ENCODE results near the gene ZDHHC6. TPM values are rescaled to one million over a fixed set of nuclear protein-coding genes. Genes with fewer than 3 reads are reported as not detected.

Gene ZDHHC6
- total and polyA plus RNA-seq, 10 of the 15 experiments (the other 5 are each of a cell fraction or from before 2014, with no cell fraction given) = 23.8 to 59.4 (median 35.6) TPM

GRCh38 chr10:112441520-112441919 lies 5.2 kb downstream of the ZDHHC6 start:
- no peak for FAIRE-seq
- in situ Hi-C loops (cut with MboI) (no loop called here), intact Hi-C loops (cut with micrococcal nuclease; ENCODE audit: unreplicated experiment) (no loop called here)

GRCh38 chr10:112438356-112438755 lies 8.4 kb downstream of the ZDHHC6 start:
- intact Hi-C loops (cut with micrococcal nuclease; ENCODE audit: unreplicated experiment) (loop anchor here (10.0 kb wide), 1 partner anchor 274 kb away; no protein-coding TSS in a partner anchor), in situ Hi-C loops (cut with MboI) (no loop called here)
- ChIA-PET SMC1A (ENCODE audit: uncharacterized antibody, unreplicated experiment) (no interaction called here), POLR2A (no interaction called here), CTCF (interaction anchor here (1.3 kb wide), 1 partner anchor 34 kb away, joined by 5 read pairs; no protein-coding TSS in a partner anchor), RAD21 (ENCODE audit: unreplicated experiment) (no interaction called here)
- FAIRE-seq = no peak
- TF ChIP-seq HDGF (IDR thresholded peaks at IDR 0.05) = no peak
- no peak for TF ChIP-seq EED (IDR thresholded peaks at IDR 0.05; ENCODE audit: low read depth)
- no peak for TF ChIP-seq BHLHE40 (IDR thresholded peaks at IDR 0.05; ENCODE audit: borderline replicate concordance in 1 of 2, low read depth in 2 of 2, low read length in 1 of 2)
- TF ChIP-seq MLLT1 (IDR thresholded peaks at IDR 0.05) = no peak
- no peak for TF ChIP-seq ZNF592 (IDR thresholded peaks at IDR 0.05)
- Histone ChIP-seq H3K4me1 (ENCODE audit: control insufficient read depth, insufficient read depth, low read length) (no peaks in the 10 kb centered on the region), H3K9me3 (replicated peaks; ENCODE audit: control insufficient read depth, insufficient read depth, low read length) (no peaks in the 10 kb centered on the region), H3K9ac (ENCODE audit: control insufficient read depth, insufficient read depth, low read length) (no peak overlapping the region), H3K36me3 (ENCODE audit: control insufficient read depth in 2 of 2, insufficient read depth in 2 of 2, low read length in 1 of 2) (peaks cover 0 to 21% of the 10 kb centered on the region in 2 experiments), H3K79me2 (ENCODE audit: control insufficient read depth, insufficient read depth, low read length) (no peaks in the 10 kb centered on the region), H3K27ac (ENCODE audit: control insufficient read depth, insufficient read depth) (no peak overlapping the region), H3K4me2 (ENCODE audit: control insufficient read depth, insufficient read depth) (no peak overlapping the region), H2AFZ (ENCODE audit: control insufficient read depth, low read depth, low read length) (no peak overlapping the region), H4K20me1 (ENCODE audit: control insufficient read depth, insufficient read depth) (no peaks in the 10 kb centered on the region), H3K27me3 (replicated peaks in 1 of 2; ENCODE audit: control insufficient read depth in 2 of 2, insufficient read depth in 2 of 2, low read length in 1 of 2) (no peaks in the 10 kb centered on the region), H3K4me3 (no peak overlapping the region)
- WGBS (ENCODE audit: insufficient coverage, insufficient replicate concordance, low lambda C conversion rate, missing lambda C conversion rate) = 99% methylated on average over 4 of the region's 4 CpGs
- no peak for DNase-seq (ENCODE audit: low read depth, low spot score)
- no peak for ATAC-seq
- no TSS peak for BruUV-seq (replicated peaks)

More at GRCh38 chr10:112441520-112441919, 5.2 kb downstream of the ZDHHC6 start:
- H3K4me3 ChIP-seq = no peak overlapping the region
- TF ChIP-seq ETV6 (conservative IDR thresholded peaks at IDR 0.05 in 1 of 2, IDR thresholded peaks at IDR 0.05 in 1 of 2; ENCODE audit: borderline replicate concordance in 1 of 2, low read depth in 1 of 2) (no peak), IRF4 (IDR thresholded peaks at IDR 0.05; ENCODE audit: low read depth, low read length) (no peak), BHLHE40 (IDR thresholded peaks at IDR 0.05; ENCODE audit: borderline replicate concordance in 1 of 2, low read depth in 2 of 2, low read length in 1 of 2) (no peak), ATF7 (IDR thresholded peaks at IDR 0.05; ENCODE audit: low read depth) (no peak), POLR2A (IDR thresholded peaks at IDR 0.05; ENCODE audit: low read depth, low read length) (no peak)
- H3K4me2 ChIP-seq (ENCODE audit: control insufficient read depth, insufficient read depth) = no peak overlapping the region
- H3K36me3 ChIP-seq (ENCODE audit: control insufficient read depth in 2 of 2, insufficient read depth in 2 of 2, low read length in 1 of 2) = peaks cover 0 to 22% of the 10 kb centered on the region in 2 experiments
- no peak overlapping the region for H2AFZ ChIP-seq (ENCODE audit: control insufficient read depth, low read depth, low read length)
- ATAC-seq (no peak), DNase-seq (ENCODE audit: low read depth, low spot score) (no peak)
- H3K79me2 ChIP-seq (ENCODE audit: control insufficient read depth, insufficient read depth, low read length) = peaks cover 24% of the 10 kb centered on the region
- no peak overlapping the region for H3K9ac ChIP-seq (ENCODE audit: control insufficient read depth, insufficient read depth, low read length)
- 100% methylated on average over 1 of the region's 1 CpG for WGBS (ENCODE audit: insufficient coverage, insufficient replicate concordance, low lambda C conversion rate, missing lambda C conversion rate)
- POLR2A ChIA-PET = no interaction called here
- peaks cover 3% of the 10 kb centered on the region for H3K4me1 ChIP-seq (ENCODE audit: control insufficient read depth, insufficient read depth, low read length)
- SMC1A ChIA-PET (ENCODE audit: uncharacterized antibody, unreplicated experiment) = interaction anchor here (1.1 kb wide), 1 partner anchor 65 kb away, joined by 3 read pairs; no protein-coding TSS in a partner anchor
- RAD21 ChIA-PET (ENCODE audit: unreplicated experiment) = no interaction called here
- no peaks in the 10 kb centered on the region for H4K20me1 ChIP-seq (ENCODE audit: control insufficient read depth, insufficient read depth)
- CTCF ChIA-PET = interaction anchor here (1.3 to 2.9 kb wide), 5 partner anchors 10 to 35 kb away, joined by 3 to 9 read pairs (median 3); no protein-coding TSS in a partner anchor
- no peak overlapping the region for H3K27ac ChIP-seq (ENCODE audit: control insufficient read depth, insufficient read depth)
- H3K27me3 ChIP-seq (replicated peaks in 1 of 2; ENCODE audit: control insufficient read depth in 2 of 2, insufficient read depth in 2 of 2, low read length in 1 of 2) = no peaks in the 10 kb centered on the region
- BruUV-seq (replicated peaks) = no TSS peak
- H3K9me3 ChIP-seq (replicated peaks; ENCODE audit: control insufficient read depth, insufficient read depth, low read length) = no peaks in the 10 kb centered on the region
